LNCaP clone FGC (cell line): ENCODE measurements around the gene CDIP1.

Experiments used
- DNase-seq: peaks from one replicate; pipeline ENCODE4 v3.0.0-alpha.2; 2011; ENCODE audit warnings: low read depth
- H3K4me3 ChIP-seq: 2 replicates; pipeline ENCODE4 v1.5.1; 2011; ENCODE audit warnings: mild to moderate bottlenecking, low read depth, low read length, control low read depth
- TF ChIP-seq, protein P1 (sequence below): IDR thresholded peaks from 2 replicates; pipeline ENCODE4 v1.5.1; 2012; ENCODE audit warnings: mild to moderate bottlenecking; ENCODE audit not compliant: control insufficient read depth, insufficient read depth; ENCODE audit errors: extremely low read depth

CDIP1 gene

DNA sequence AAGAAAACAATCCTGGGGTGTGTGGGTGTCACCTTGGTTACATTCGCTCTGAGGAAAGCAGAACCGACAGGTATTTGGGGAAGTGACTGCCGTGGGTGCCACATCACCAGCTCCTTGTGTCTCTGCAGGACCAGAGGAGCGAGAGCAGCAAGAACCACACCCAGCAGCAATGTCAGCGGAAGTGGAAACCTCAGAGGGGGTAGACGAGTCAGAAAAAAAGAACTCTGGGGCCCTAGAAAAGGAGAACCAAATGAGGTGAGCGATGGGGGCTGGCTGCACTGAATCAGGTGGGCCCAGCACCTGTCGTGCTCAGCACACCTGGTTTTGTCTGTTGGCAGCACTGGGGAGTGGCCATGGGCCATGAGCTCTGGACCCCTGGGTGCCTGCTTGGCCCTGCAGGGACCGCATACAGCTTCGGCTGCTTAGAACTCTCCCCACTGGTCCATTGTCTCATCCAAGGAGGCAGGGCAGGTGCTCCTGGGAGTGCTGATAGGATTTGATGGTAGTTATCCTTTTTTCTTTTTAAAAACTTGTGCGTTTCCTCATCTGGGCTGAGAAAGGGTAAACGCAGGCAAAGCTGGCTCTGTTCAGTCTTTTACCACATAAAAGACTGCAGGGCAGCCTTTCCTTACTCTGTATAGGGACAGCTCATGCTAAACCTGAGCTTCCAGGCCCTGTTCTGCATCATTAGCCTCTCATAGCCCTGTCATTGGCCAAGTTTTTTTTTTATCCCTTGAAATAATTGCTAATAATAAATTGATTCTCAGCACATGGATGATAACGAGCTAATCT, 33.0 kb downstream of the CDIP1 start:
- no peak for DNase-seq
- TF ChIP-seq, protein P1, sequence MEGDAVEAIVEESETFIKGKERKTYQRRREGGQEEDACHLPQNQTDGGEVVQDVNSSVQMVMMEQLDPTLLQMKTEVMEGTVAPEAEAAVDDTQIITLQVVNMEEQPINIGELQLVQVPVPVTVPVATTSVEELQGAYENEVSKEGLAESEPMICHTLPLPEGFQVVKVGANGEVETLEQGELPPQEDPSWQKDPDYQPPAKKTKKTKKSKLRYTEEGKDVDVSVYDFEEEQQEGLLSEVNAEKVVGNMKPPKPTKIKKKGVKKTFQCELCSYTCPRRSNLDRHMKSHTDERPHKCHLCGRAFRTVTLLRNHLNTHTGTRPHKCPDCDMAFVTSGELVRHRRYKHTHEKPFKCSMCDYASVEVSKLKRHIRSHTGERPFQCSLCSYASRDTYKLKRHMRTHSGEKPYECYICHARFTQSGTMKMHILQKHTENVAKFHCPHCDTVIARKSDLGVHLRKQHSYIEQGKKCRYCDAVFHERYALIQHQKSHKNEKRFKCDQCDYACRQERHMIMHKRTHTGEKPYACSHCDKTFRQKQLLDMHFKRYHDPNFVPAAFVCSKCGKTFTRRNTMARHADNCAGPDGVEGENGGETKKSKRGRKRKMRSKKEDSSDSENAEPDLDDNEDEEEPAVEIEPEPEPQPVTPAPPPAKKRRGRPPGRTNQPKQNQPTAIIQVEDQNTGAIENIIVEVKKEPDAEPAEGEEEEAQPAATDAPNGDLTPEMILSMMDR, result no peak
- no peak overlapping the region for H3K4me3 ChIP-seq

DNA sequence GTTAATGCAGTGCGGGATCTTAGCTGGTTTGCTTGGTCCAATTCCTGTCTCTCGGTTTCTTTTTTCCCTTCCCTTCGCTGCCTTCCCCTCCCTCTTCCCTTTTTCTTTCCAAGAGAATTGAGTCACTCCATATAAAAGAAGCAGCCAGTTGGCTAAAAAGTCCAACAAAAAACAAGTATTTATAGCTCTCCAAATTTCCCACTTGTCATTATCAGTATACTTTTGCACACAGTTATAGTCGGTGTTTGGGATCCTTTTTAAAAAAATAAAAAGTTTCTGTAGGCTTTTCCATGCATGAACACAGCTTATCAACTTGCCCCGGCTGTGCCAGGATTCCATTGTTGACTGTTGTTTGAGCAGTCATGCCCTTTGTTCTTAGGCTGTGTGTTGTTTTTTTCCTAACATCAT, 37.5 kb downstream of the CDIP1 start:
- DNase-seq, result no peak
- H3K4me3 ChIP-seq, result no peak overlapping the region
- TF ChIP-seq, protein P1, result no peak

DNA sequence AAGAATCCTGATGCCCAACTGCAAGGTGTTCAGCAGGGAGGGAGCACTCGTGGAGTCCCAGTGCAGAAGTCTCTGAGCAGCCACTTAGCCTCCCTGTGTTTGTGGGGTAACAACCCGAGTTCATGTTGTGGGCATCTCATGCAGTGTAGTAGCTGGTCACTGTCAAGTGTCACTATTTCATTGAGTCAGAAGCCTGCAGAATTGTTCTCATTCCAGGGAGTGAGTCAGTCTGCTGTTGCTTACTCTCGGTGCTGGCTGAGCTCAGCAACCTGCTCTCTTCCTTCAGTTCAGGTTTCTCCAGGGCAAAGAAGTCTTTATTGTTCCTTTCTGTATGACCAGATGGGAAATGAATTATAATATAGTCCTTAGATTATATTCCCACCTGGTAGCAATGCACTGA, 38.3 kb downstream of the CDIP1 start:
- TF ChIP-seq, protein P1, result no peak
- H3K4me3 ChIP-seq, result no peak overlapping the region
- no peak for DNase-seq

DNA sequence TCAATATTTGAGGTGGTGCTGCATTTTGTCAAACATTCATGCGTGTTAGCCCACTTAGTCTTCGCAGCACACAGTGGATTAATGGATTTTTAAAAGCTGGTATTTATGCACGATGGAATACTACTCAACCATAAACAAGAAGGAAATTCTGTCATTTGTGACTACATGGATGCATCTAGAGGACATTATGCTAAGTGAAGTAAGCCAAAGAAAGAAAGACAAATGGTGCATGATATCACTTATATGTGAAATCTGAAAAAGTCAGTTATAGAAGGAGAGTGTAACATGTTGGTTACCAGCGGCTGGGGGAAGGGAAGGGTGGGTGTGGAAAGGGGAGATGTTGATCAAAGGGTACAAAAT, 39.4 kb downstream of the CDIP1 start:
- H3K4me3 ChIP-seq, result no peak overlapping the region
- no peak for DNase-seq
- TF ChIP-seq, protein P1, result no peak

DNA sequence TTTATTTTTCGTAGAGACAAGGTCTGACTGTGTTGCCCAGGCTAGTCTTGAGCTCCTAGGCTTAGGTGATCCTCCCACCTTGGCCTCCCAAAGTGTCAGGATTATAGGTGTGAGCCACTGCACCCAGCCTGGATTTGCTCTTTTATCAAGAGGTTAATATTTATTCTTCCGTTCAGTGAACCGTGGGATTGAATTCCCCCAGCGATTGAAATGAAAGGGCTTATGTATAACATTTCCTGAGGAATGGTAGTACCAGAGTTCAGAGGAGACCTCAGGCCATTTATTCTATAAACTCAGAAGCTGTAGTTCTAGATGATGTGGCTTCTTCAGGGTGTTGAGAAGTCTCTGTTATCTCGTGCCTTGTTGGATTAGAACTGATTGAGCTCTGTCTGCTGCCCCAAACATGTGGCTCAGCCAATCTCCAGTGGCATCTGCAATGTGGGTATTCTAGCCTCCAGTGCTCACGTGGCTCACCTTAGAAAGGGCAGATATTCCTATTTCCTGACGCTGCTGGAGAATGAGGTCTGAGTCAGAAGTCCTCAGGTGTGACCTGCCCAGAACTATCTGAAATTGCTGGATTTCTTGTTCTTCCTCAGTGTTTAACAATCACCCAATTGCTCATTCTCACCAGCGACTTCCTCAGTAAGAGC, 39.9 kb downstream of the CDIP1 start:
- TF ChIP-seq, protein P1, result no peak
- no peak for DNase-seq

DNA sequence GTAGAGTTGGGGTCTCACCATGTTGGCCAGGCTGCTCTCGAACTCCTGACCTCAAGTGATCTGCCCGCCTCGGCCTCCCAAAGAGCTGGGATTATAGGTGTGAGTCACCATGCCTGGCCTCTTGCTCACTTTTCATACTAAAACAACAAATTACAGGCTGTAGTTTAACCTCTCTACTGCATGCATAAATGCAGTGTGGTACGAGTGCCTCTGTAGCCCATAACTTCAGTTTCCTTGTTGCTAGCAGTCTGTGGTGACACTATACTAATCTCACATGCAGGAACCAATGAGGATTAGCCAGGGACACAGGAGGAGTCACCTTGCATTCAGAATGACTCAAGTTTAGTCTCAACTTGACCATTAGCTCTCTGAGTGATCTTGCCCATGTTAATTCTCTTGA, 42.3 kb downstream of the CDIP1 start:
- H3K4me3 ChIP-seq, result no peak overlapping the region
- DNase-seq, result no peak
- TF ChIP-seq, protein P1, result no peak

More for the DNA sequence above, 39.9 kb downstream of the CDIP1 start:
- H3K4me3 ChIP-seq, result no peak overlapping the region
